K562 (cell line): Measurements from ENCODE around the gene PPFIA3. TPM values are rescaled to one million over a fixed set of nuclear protein-coding genes. Genes with fewer than 3 reads are reported as not detected.

Experiments
- ATAC-seq: fragments of 200-7000 bp; cut with Tn5 transposase; 3 replicates; pipeline ENCODE4 v1.9.1; 2020; ENCODE audit warnings: moderate library complexity
- BruUV-seq: library from RNA; stranded (reverse); fragments of 400-500 nt; replicated peaks from 2 replicates; lab custom pipeline; 2021; lab: Mats Ljungman, UMichigan
- CTCF ChIA-PET: fragments of 300-600 bp; formaldehyde crosslinking; extraction: SDS; loops from one replicate; lab custom pipeline; 2021; ENCODE audit warnings: low intra/inter-chr PET ratio; lab: Yijun Ruan, JAX
- POLR2A ChIA-PET: fragments of 300-600, 350-650 bp; sonication (Branson Sonifier 250); formaldehyde crosslinking; extraction: SDS; loops from one replicate; lab custom pipeline; 2021; ENCODE audit warnings: antibody characterized with exemption, inconsistent platforms; lab: Yijun Ruan, JAX
- DNase-seq, 4 experiments: peaks; one replicate each; pipeline versions ENCODE4 v3.0.0 to v3.0.0-alpha.2; 2011 to 2018; ENCODE audit warnings: low spot score in 3 of 4, mixed read lengths in 3 of 4; ENCODE audit errors: extremely low read depth in 1 of 4
- FAIRE-seq: peaks from 2 replicates; lab custom pipeline; 2011; peaks lifted over from hg19 to GRCh38; lab: Jason Lieb, UNC
- H2AFZ ChIP-seq: 2 replicates; pipeline ENCODE4 v1.6.0; 2011; ENCODE audit warnings: low read depth, low read length, control low read depth, inconsistent platforms
- H3K27ac ChIP-seq: fragments of 200-600 bp; 3 replicates; pipeline ENCODE4 v1.8.0; 2011; ENCODE audit warnings: low read depth, mild to moderate bottlenecking, control low read depth, inconsistent platforms, low read length, moderate library complexity, mixed read lengths; ENCODE audit errors: extremely low read depth
- H3K27me3 ChIP-seq, 2 experiments: fragments of 300-600 bp in 1 of 2; 2 replicates in 1 of 2; 3 replicates in 1 of 2; pipeline versions ENCODE4 v1.6.0 to v1.8.0; 2011; ENCODE audit warnings: inconsistent platforms in 2 of 2, low read length in 2 of 2, mild to moderate bottlenecking in 1 of 2, mixed read lengths in 1 of 2, moderate library complexity in 1 of 2; ENCODE audit not compliant: control insufficient read depth in 2 of 2, insufficient read depth in 2 of 2
- H3K36me3 ChIP-seq: fragments of 300-600 bp; 3 replicates; pipeline ENCODE4 v1.8.0; 2011; ENCODE audit warnings: mild to moderate bottlenecking, low read length, inconsistent platforms; ENCODE audit not compliant: control insufficient read depth, insufficient read depth
- H3K4me1 ChIP-seq, 2 experiments: fragments of 200-600 bp in 1 of 2; replicated peaks in 1 of 2; 2 replicates in 1 of 2; 3 replicates in 1 of 2; pipeline versions ENCODE4 v1.5.1 to v1.8.0; 2011; ENCODE audit warnings: inconsistent platforms in 2 of 2, low read length in 2 of 2, mild to moderate bottlenecking in 1 of 2, mixed read lengths in 1 of 2, moderate library complexity in 1 of 2; ENCODE audit not compliant: control insufficient read depth in 2 of 2, insufficient read depth in 2 of 2
- H3K4me2 ChIP-seq: 2 replicates; pipeline ENCODE4 v1.6.1; 2011; ENCODE audit warnings: low read length, control low read depth, inconsistent platforms, mixed read lengths; ENCODE audit not compliant: insufficient read depth
- H3K4me3 ChIP-seq: fragments of 200-600 bp; sonication (generic), shearing (Covaris generic); 2 replicates; pipeline ENCODE4 v1.5.1; 2016; ENCODE audit warnings: control low read depth, inconsistent platforms
- H3K79me2 ChIP-seq: fragments of 200-600 bp; 3 replicates; pipeline ENCODE4 v1.8.0; 2011; ENCODE audit warnings: low read length, inconsistent platforms; ENCODE audit not compliant: control insufficient read depth, insufficient read depth
- H3K9ac ChIP-seq, 2 experiments: 2 replicates each; pipeline versions ENCODE4 v1.6.0 to v1.6.1; 2011; ENCODE audit warnings: low read depth in 2 of 2, low read length in 2 of 2, control low read depth in 1 of 2, inconsistent platforms in 1 of 2, mild to moderate bottlenecking in 1 of 2, mixed read lengths in 1 of 2; ENCODE audit not compliant: insufficient read depth in 1 of 2
- H3K9me1 ChIP-seq: one replicate; pipeline ENCODE4 v1.6.0; 2011; ENCODE audit warnings: inconsistent platforms, mild to moderate bottlenecking, low read length, moderate library complexity; ENCODE audit not compliant: control insufficient read depth, insufficient read depth
- H3K9me3 ChIP-seq: replicated peaks from 2 replicates; pipeline ENCODE4 v1.5.1; 2011; ENCODE audit warnings: low read depth, low read length, inconsistent platforms; ENCODE audit not compliant: control insufficient read depth, insufficient read depth
- H4K20me1 ChIP-seq: replicated peaks from 2 replicates; pipeline ENCODE4 v1.6.1; 2011; ENCODE audit warnings: low read length, inconsistent platforms, mixed read lengths; ENCODE audit not compliant: control insufficient read depth, insufficient read depth
- CREB3L1 ChIP-seq: fragments of 450-650 bp; IDR thresholded peaks from 2 replicates; pipeline ENCODE4 v1.6.1; 2014; ENCODE audit warnings: low read depth, mild to moderate bottlenecking, moderate library complexity, borderline replicate concordance
- CXXC5 ChIP-seq: fragments of 250-450 bp; sonication (Bioruptor Pico); IDR thresholded peaks from 2 replicates; pipeline ENCODE4 v1.8.0; 2022; ENCODE audit warnings: inconsistent platforms, mild to moderate bottlenecking, moderate library complexity
- E2F6 ChIP-seq, 2 experiments: IDR thresholded peaks; 2 replicates each; pipeline ENCODE4 v1.6.1; 2011; ENCODE audit warnings: borderline replicate concordance in 1 of 2, control low read depth in 1 of 2, low read depth in 1 of 2, low read length in 1 of 2, mild to moderate bottlenecking in 1 of 2, mixed read lengths in 1 of 2, moderate library complexity in 1 of 2; ENCODE audit not compliant: insufficient read depth in 1 of 2, insufficient read length in 1 of 2, poor library complexity in 1 of 2, severe bottlenecking in 1 of 2; ENCODE audit errors: extremely low read depth in 1 of 2
- EGR1 ChIP-seq: fragments of 450-650 bp; conservative IDR thresholded peaks from 2 replicates; pipeline ENCODE4 v1.6.1; 2017; ENCODE audit warnings: mild to moderate bottlenecking
- HNRNPL ChIP-seq: fragments of 200-400 bp; formaldehyde crosslinking; IDR thresholded peaks from 2 replicates; pipeline ENCODE4 v1.6.1; 2017; ENCODE audit warnings: low read depth, mild to moderate bottlenecking, low read length
- MAZ ChIP-seq, 2 experiments: fragments of 450-650 bp in 1 of 2; sonication (generic) in 1 of 2; formaldehyde crosslinking; IDR thresholded peaks in 1 of 2; conservative IDR thresholded peaks in 1 of 2; 2 replicates each; pipeline versions ENCODE4 v1.4.0 to v1.5.0; 2020; ENCODE audit warnings: mild to moderate bottlenecking in 1 of 2, missing genetic modification reagents in 1 of 2
- NRF1 ChIP-seq, 2 experiments: fragments of 450-650 bp; IDR thresholded peaks in 1 of 2; conservative IDR thresholded peaks in 1 of 2; 2 replicates each; pipeline ENCODE4 v1.6.1; 2014; ENCODE audit warnings: mild to moderate bottlenecking in 2 of 2
- PCBP1 ChIP-seq: fragments of 200-400 bp; formaldehyde crosslinking; IDR thresholded peaks from 2 replicates; pipeline ENCODE4 v1.6.1; 2018; ENCODE audit warnings: mild to moderate bottlenecking, low read depth, low read length; ENCODE audit not compliant: poor library complexity, severe bottlenecking
- PHTF2 ChIP-seq: fragments of 250-450 bp; sonication (Bioruptor Pico); IDR thresholded peaks from 2 replicates; pipeline ENCODE4 v1.5.0; 2021; ENCODE audit warnings: mild to moderate bottlenecking
- POU5F1 ChIP-seq: fragments of 150-350 bp; IDR thresholded peaks from 2 replicates; pipeline ENCODE4 v1.6.1; 2014; ENCODE audit warnings: borderline replicate concordance, low read length, low read depth, mild to moderate bottlenecking; ENCODE audit not compliant: partially characterized antibody
- SIN3A ChIP-seq, 2 experiments: fragments of 150-350 bp in 1 of 2; IDR thresholded peaks; 2 replicates each; pipeline ENCODE4 v1.6.1; 2011 to 2016; ENCODE audit warnings: borderline replicate concordance in 2 of 2, low read depth in 2 of 2, low read length in 2 of 2, mild to moderate bottlenecking in 2 of 2, moderate library complexity in 2 of 2; ENCODE audit not compliant: control insufficient read depth in 1 of 2
- VEZF1 ChIP-seq: fragments of 200-800 bp; sonication (Bioruptor generic); IDR thresholded peaks from 2 replicates; pipeline ENCODE4 v1.6.1; 2017; ENCODE audit warnings: missing genetic modification characterization, missing compliant biosample characterization
- WGBS: fragments of 100-300 bp; shearing (Covaris generic); methylation state at CpG from one replicate; pipeline ENCODE4 v1.1.6; 2016; ENCODE audit warnings: low coverage, mixed read lengths; ENCODE audit not compliant: insufficient coverage; ENCODE audit errors: missing lambda C conversion rate; 5-methylcytosine and 5-hydroxymethylcytosine counted together
- in situ Hi-C: fragments of 300-500 bp; cut with MboI; formaldehyde crosslinking; loops from 4 replicates; pipeline ENCODE4 v1.15.0; 2018; ENCODE audit warnings: inconsistent platforms, mixed read lengths
- intact Hi-C: fragments of 100-400 bp; cut with micrococcal nuclease; formaldehyde crosslinking; loops from 2 replicates; pipeline ENCODE4 v1.14.2; 2022
- polyA plus RNA-seq, 8 experiments: library from polyadenylated mRNA; depleted of rRNA in 4 of 8; stranded (reverse) in 5 of 8; unstranded in 3 of 8; fragments of >200 nt; fragmentation: Nextera tagmentation in 2 of 8; fragmentation: Illumina TruSeq in 1 of 8; extraction: Ambion mirVana in 2 of 8; extraction: Trizol in 1 of 8; gene quantifications; 2 replicates each; pipeline versions ENCODE4 v1.2.1 to v1.2.3, GENCODE V29; 2011 to 2014; ENCODE audit warnings: inconsistent platforms in 1 of 8, missing spikeins in 1 of 8
- total RNA-seq, 7 experiments: library from RNA; depleted of rRNA in 6 of 7; stranded (reverse); fragments of >200 nt in 6 of 7; fragmentation: Illumina TruSeq in 2 of 7; extraction: Trizol in 2 of 7; gene quantifications; 2 replicates each; pipeline versions ENCODE4 v1.2.1 to v1.2.3, GENCODE V29; 2011 to 2021; ENCODE audit warnings: low replicate concordance in 1 of 7

PPFIA3 gene
- total and polyA plus RNA-seq, 9 of the 15 experiments (the other 6 are each of a cell fraction or from before 2014, with no cell fraction given): 0.10 to 53.0 (median 17.6) TPM

- WGBS: 12% methylated on average over 47 of the region's 68 CpGs
- Histone ChIP-seq H3K79me2 (peaks cover 22% of the 10 kb centered on the region; the same call in 2 of the 3 replicates), H3K4me3 (peak overlapping the region; percentile 81), H3K4me1 (peaks cover 51 to 77% of the 10 kb centered on the region in 2 experiments), H4K20me1 (no peaks in the 10 kb centered on the region; the same call in 1 of the 2 replicates), H2AFZ (peak overlapping the region; percentile 100), H3K27ac (peak overlapping the region; percentile 79), H3K9me1 (no peaks in the 10 kb centered on the region), H3K9me3 (no peaks in the 10 kb centered on the region), H3K9ac (peak overlapping the region; percentile 72 to 95), H3K36me3 (peaks cover 14% of the 10 kb centered on the region), H3K27me3 (no peaks in the 10 kb centered on the region), H3K4me2 (peak overlapping the region; percentile 100)
- ChIA-PET CTCF (no interaction called here), POLR2A (interaction anchor here (0.6 to 2.2 kb wide), 11 partner anchors 9 to 1295 kb away, joined by 3 to 20 read pairs (median 3); partner anchors contain the start of gene HRC)
- BruUV-seq: no TSS peak
- FAIRE-seq (peak; percentile 52), DNase-seq (peak; percentile 41 to 72 (median 48)), ATAC-seq (peak; percentile 6)
- intact Hi-C loops: loop anchor here (5.0 kb wide), 1 partner anchor 43 kb away; the partner anchor contains the start of genes HRC and TRPM4
- in situ Hi-C loops: loop anchor here (10.0 kb wide), 1 partner anchor 1220 kb away; no protein-coding TSS in a partner anchor
- TF ChIP-seq NRF1 (conservative IDR thresholded peaks at IDR 0.05 in 1 of 2, IDR thresholded peaks at IDR 0.05 in 1 of 2) (peak in 1 of 2 experiments; percentile 37; a peak in 2 of 4 replicates), VEZF1 (no peak), PCBP1 (peak; percentile 69), SIN3A (IDR thresholded peaks at IDR 0.05; ENCODE audit: borderline replicate concordance in 2 of 2, control insufficient read depth in 1 of 2, low read depth in 2 of 2, low read length in 2 of 2) (peak in 1 of 2 experiments; percentile 40; a peak in 1 of 4 replicates), CXXC5 (CRISPR knock-in tag) (peak; percentile 44; the same call in 1 of the 2 replicates), MAZ (CRISPR knock-in tag; conservative IDR thresholded peaks at IDR 0.05 in 1 of 2, IDR thresholded peaks at IDR 0.05 in 1 of 2) (peak in 1 of 2 experiments; percentile 17; a peak in 1 of 4 replicates), EGR1 (peak; percentile 86), POU5F1 (no peak), CREB3L1 (peak; percentile 58; the same call in 1 of the 2 replicates), HNRNPL (no peak), E2F6 (IDR thresholded peaks at IDR 0.05; ENCODE audit: borderline replicate concordance in 1 of 2, extremely low read depth in 1 of 2, insufficient read depth in 1 of 2, insufficient read length in 1 of 2, low read depth in 1 of 2, low read length in 1 of 2, poor library complexity in 1 of 2, severe bottlenecking in 1 of 2) (peak in 1 of 2 experiments; percentile 29), PHTF2 (CRISPR knock-in tag) (no peak)
Measured at GRCh38 chr19:49114630-49115363, 4.5 kb upstream of the PPFIA3 start.
